GM12878 (cell line): ENCODE results near the gene DIAPH3. TPM values are rescaled to one million over a fixed set of nuclear protein-coding genes. Genes with fewer than 3 reads are reported as not detected.

ENCODE experiments used
- ATAC-seq: fragments of 200-7000 bp; cut with Tn5 transposase; 3 replicates; pipeline ENCODE4 v1.9.1; 2020; ENCODE audit warnings: mild to moderate bottlenecking, moderate library complexity
- BruUV-seq: library from RNA; stranded (reverse); fragments of 400-500 nt; replicated peaks from 2 replicates; lab custom pipeline; 2021; lab: Mats Ljungman, UMichigan
- CTCF ChIA-PET: fragments of 300-600 bp; sonication (Branson Sonifier 250); formaldehyde crosslinking; extraction: SDS; loops from one replicate; lab custom pipeline; 2021; ENCODE audit warnings: inconsistent platforms; lab: Yijun Ruan, JAX
- POLR2A ChIA-PET: fragments of 350-600 bp; formaldehyde crosslinking; extraction: SDS; loops from one replicate; lab custom pipeline; 2021; ENCODE audit warnings: inconsistent platforms; lab: Charles Lee
- RAD21 ChIA-PET: fragments of 300-600 bp; sonication (Branson Sonifier 250); formaldehyde crosslinking; loops from one replicate; lab custom pipeline; 2023; ENCODE audit warnings: antibody characterized with exemption; ENCODE audit not compliant: unreplicated experiment; lab: Charles Lee
- SMC1A ChIA-PET: fragments of 300-600 bp; sonication (Branson Sonifier 250); formaldehyde crosslinking; loops from one replicate; lab custom pipeline; 2023; ENCODE audit not compliant: unreplicated experiment, uncharacterized antibody; lab: Charles Lee
- DNase-seq: peaks from one replicate; pipeline ENCODE4 v3.0.0-alpha.2; 2011; ENCODE audit warnings: low read depth, low spot score
- FAIRE-seq: peaks from 3 replicates; lab custom pipeline; 2011; peaks lifted over from hg19 to GRCh38; lab: Jason Lieb, UNC
- H2AFZ ChIP-seq: 2 replicates; pipeline ENCODE4 v1.6.0; 2011; ENCODE audit warnings: low read depth, low read length, control low read depth; ENCODE audit not compliant: control insufficient read depth
- H3K27ac ChIP-seq: 2 replicates; pipeline ENCODE4 v1.5.1; 2011; ENCODE audit warnings: control low read depth; ENCODE audit not compliant: control insufficient read depth, insufficient read depth
- H3K27me3 ChIP-seq, 2 experiments: replicated peaks in 1 of 2; 2 replicates each; pipeline versions ENCODE4 v1.6.0 to v1.6.1; 2011; ENCODE audit warnings: low read length in 1 of 2; ENCODE audit not compliant: control insufficient read depth in 2 of 2, insufficient read depth in 2 of 2
- H3K36me3 ChIP-seq, 2 experiments: 2 replicates each; pipeline ENCODE4 v1.5.1; 2011; ENCODE audit warnings: low read length in 1 of 2; ENCODE audit not compliant: control insufficient read depth in 2 of 2, insufficient read depth in 2 of 2
- H3K4me1 ChIP-seq: 2 replicates; pipeline ENCODE4 v1.6.1; 2011; ENCODE audit warnings: mild to moderate bottlenecking, low read length, moderate library complexity, mixed read lengths; ENCODE audit not compliant: control insufficient read depth, insufficient read depth
- H3K4me2 ChIP-seq: 2 replicates; pipeline ENCODE4 v1.6.0; 2011; ENCODE audit warnings: control low read depth; ENCODE audit not compliant: control insufficient read depth, insufficient read depth
- H3K4me3 ChIP-seq: fragments of 200-600 bp; sonication (generic); 2 replicates; pipeline ENCODE4 v1.5.1; 2016
- H3K79me2 ChIP-seq: 2 replicates; pipeline ENCODE4 v1.6.0; 2011; ENCODE audit warnings: low read length; ENCODE audit not compliant: control insufficient read depth, insufficient read depth
- H3K9ac ChIP-seq: 2 replicates; pipeline ENCODE4 v1.8.0; 2011; ENCODE audit warnings: low read length, control low read depth, mixed read lengths; ENCODE audit not compliant: control insufficient read depth, insufficient read depth
- H3K9me3 ChIP-seq: replicated peaks from 3 replicates; pipeline ENCODE4 v1.5.1; 2011; ENCODE audit warnings: mild to moderate bottlenecking, low read length; ENCODE audit not compliant: control insufficient read depth, insufficient read depth
- H4K20me1 ChIP-seq: 2 replicates; pipeline ENCODE4 v1.6.0; 2011; ENCODE audit not compliant: control insufficient read depth, insufficient read depth
- IKZF2 ChIP-seq, 2 experiments: fragments of 450-650 bp; IDR thresholded peaks; 2 replicates each; pipeline ENCODE4 v1.6.1; 2017; ENCODE audit warnings: mild to moderate bottlenecking in 2 of 2, moderate library complexity in 2 of 2
- SIN3A ChIP-seq: IDR thresholded peaks from 2 replicates; pipeline ENCODE4 v1.6.1; 2012; ENCODE audit warnings: low read depth, low read length, improper control_type of control experiment
- SREBF2 ChIP-seq: IDR thresholded peaks from 2 replicates; pipeline ENCODE4 v1.6.1; 2012; ENCODE audit warnings: mild to moderate bottlenecking, low read length
- ZBTB4 ChIP-seq: fragments of 450-650 bp; formaldehyde crosslinking; IDR thresholded peaks from 2 replicates; pipeline ENCODE4 v1.4.0; 2022; ENCODE audit warnings: mild to moderate bottlenecking, moderate library complexity
- ZNF207 ChIP-seq: fragments of 450-650 bp; IDR thresholded peaks from 2 replicates; pipeline ENCODE4 v1.6.1; 2014; ENCODE audit warnings: antibody characterized with exemption, mild to moderate bottlenecking, borderline replicate concordance
- WGBS: methylation state at CpG from one replicate; pipeline ENCODE4 v1.1.6; 2016; ENCODE audit warnings: low lambda C conversion rate; ENCODE audit not compliant: insufficient replicate concordance, insufficient coverage; ENCODE audit errors: missing lambda C conversion rate; 5-methylcytosine and 5-hydroxymethylcytosine counted together
- in situ Hi-C: fragments of 300-500 bp; cut with MboI; formaldehyde crosslinking; loops from 9 replicates; pipeline ENCODE4 v1.14.3; 2018; ENCODE audit warnings: mixed read lengths
- intact Hi-C: fragments of 100-400 bp; cut with micrococcal nuclease; formaldehyde crosslinking; loops from one replicate; pipeline ENCODE4 v1.14.2; 2022; ENCODE audit not compliant: unreplicated experiment
- polyA plus RNA-seq, 11 experiments: library from polyadenylated mRNA; depleted of rRNA in 4 of 11; unstranded in 6 of 11; stranded (reverse) in 5 of 11; fragments of >200 nt; fragmentation: Nextera tagmentation in 4 of 11; fragmentation: Illumina TruSeq in 1 of 11; extraction: Ambion mirVana in 4 of 11; extraction: Trizol in 1 of 11; gene quantifications; 1 replicate in 1 of 11; 2 replicates in 10 of 11; pipeline versions ENCODE4 v1.2.1 to v1.2.3, GENCODE V29; 2011 to 2016; ENCODE audit warnings: inconsistent platforms in 2 of 11, missing spikeins in 2 of 11, low read depth in 1 of 11
- total RNA-seq, 4 experiments: library from RNA; depleted of rRNA in 3 of 4; stranded (reverse); fragments of >200 nt in 3 of 4; fragmentation: Illumina TruSeq in 1 of 4; extraction: Trizol in 1 of 4; gene quantifications; 2 replicates each; pipeline versions ENCODE4 v1.2.1 to v1.2.3, GENCODE V29; 2013 to 2021

DIAPH3 gene
- total and polyA plus RNA-seq, 10 of the 15 experiments (the other 5 are each of a cell fraction or from before 2014, with no cell fraction given) = 10.1 to 25.2 (median 15.4) TPM

GRCh38 chr13:60150538-60150937 is 13.2 kb downstream of the DIAPH3 start (continued):
- TF ChIP-seq ZBTB4 = no peak
- TF ChIP-seq SIN3A = no peak
- no peak for TF ChIP-seq ZNF207

- no peak for FAIRE-seq
- ChIA-PET RAD21 (no interaction called here), SMC1A (interaction anchor here (1.1 to 2.4 kb wide), 4 partner anchors 10 to 16 kb away, joined by 4 to 8 read pairs (median 4); no protein-coding TSS in a partner anchor), POLR2A (interaction anchor here (0.7 kb wide), 1 partner anchor 16 kb away, joined by 4 read pairs; no protein-coding TSS in a partner anchor), CTCF (no interaction called here)
- no peaks in the 10 kb centered on the region for H4K20me1 ChIP-seq
- DNase-seq = no peak
- H3K9ac ChIP-seq = no peak overlapping the region
- WGBS = 66% methylated on average over 4 of the region's 4 CpGs
- H3K4me3 ChIP-seq = peak overlapping the region; percentile 22; the same call in 1 of the 2 replicates
- H3K36me3 ChIP-seq = no peaks in the 10 kb centered on the region
- intact Hi-C loops = no loop called here
- H3K79me2 ChIP-seq = peaks cover 20% of the 10 kb centered on the region
- BruUV-seq = no TSS peak
- H3K9me3 ChIP-seq = no peaks in the 10 kb centered on the region
- H3K4me2 ChIP-seq = peak overlapping the region; percentile 69
- no peaks in the 10 kb centered on the region for H3K27me3 ChIP-seq
- no peak overlapping the region for H3K27ac ChIP-seq
- no peaks in the 10 kb centered on the region for H3K4me1 ChIP-seq
- peak overlapping the region; percentile 59 for H2AFZ ChIP-seq
- ATAC-seq = peak; percentile 36
- in situ Hi-C loops = no loop called here
- TF ChIP-seq SREBF2 (no peak), IKZF2 (IDR thresholded peaks at IDR 0.05) (peak in 1 of 2 experiments; percentile 41; a peak in 1 of 4 replicates)
Measured at GRCh38 chr13:60148918-60149317, 14.8 kb downstream of the DIAPH3 start.
